NCI-H2171 treated with DMSO at 0.1 percent for 48 hours (cell line): ENCODE results near the gene AIFM3.

ENCODE experiments used
- DNase-seq: peaks from one replicate; lab custom pipeline; 2025; lab: John Stamatoyannopoulos, UW

Gene AIFM3

GRCh38 chr22:21009638-21010425 is 42.8 kb downstream of the AIFM3 start:
- DNase-seq, result no peak

GRCh38 chr22:21010426-21011113 is 43.5 kb downstream of the AIFM3 start:
- DNase-seq, result no peak

- peak; percentile 84 for DNase-seq
Observed at GRCh38 chr22:21012446-21013407, 45.7 kb downstream of the AIFM3 start.

- peak; percentile 58 for DNase-seq
Observed at GRCh38 chr22:21013657-21014201, 46.7 kb downstream of the AIFM3 start.

GRCh38 chr22:21014202-21014725 is 47.2 kb downstream of the AIFM3 start:
- DNase-seq, result peak; percentile 94

- DNase-seq, result peak; percentile 58
Observed at GRCh38 chr22:21014726-21015465, 47.8 kb downstream of the AIFM3 start, which contains the start of gene P2RX6. Gene P2RX6 (plus strand): TSS chr22:21015165. CDS start chr22:21015175, 10 bp downstream.

GRCh38 chr22:21015466-21016006 is 48.5 kb downstream of the AIFM3 start:
- DNase-seq, result no peak

- no peak for DNase-seq
Observed at GRCh38 chr22:21016644-21017420, 49.8 kb downstream of the AIFM3 start.

GRCh38 chr22:21018314-21018713 is 51.3 kb downstream of the AIFM3 start:
- no peak for DNase-seq

- DNase-seq, result peak; percentile 26
Observed at GRCh38 chr22:21020802-21021429, 53.9 kb downstream of the AIFM3 start.

- no peak for DNase-seq
Observed at GRCh38 chr22:21022507-21022906, 55.5 kb downstream of the AIFM3 start.

GRCh38 chr22:21022955-21023614 is 56.0 kb downstream of the AIFM3 start:
- no peak for DNase-seq

GRCh38 chr22:21025266-21025665 is 58.2 kb downstream of the AIFM3 start:
- no peak for DNase-seq

- no peak for DNase-seq
Observed at GRCh38 chr22:21025763-21026755, 59.0 kb downstream of the AIFM3 start.

GRCh38 chr22:21026783-21027692 is 60.0 kb downstream of the AIFM3 start:
- peak; percentile 75 for DNase-seq
